ENCODE measurements around the gene XXYLT1.

Gene XXYLT1

DNA sequence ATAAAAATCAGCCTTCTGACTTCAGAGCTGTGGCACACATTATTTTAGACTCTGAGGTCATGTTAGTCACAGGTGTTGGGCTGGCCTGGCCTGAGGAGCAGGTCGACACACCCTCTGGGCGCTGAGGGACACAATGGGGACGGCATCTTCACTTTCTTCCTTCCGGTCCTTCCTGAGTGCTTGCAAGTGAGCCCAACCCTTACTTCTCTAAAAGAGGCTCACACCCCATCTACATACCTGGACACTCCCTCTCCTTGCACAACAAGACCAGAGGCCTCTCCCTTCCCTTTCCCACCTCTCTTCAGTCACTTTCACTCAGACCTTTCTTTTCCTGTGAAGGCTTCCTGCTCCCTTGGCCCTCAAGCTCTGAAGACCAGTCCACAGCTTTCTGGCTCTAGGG, 85.4 kb downstream of the XXYLT1 start:
- peak overlapping the region; percentile 93 for H3K27ac ChIP-seq (ENCODE audit: poor library complexity, severe bottlenecking)
- no peaks in the 10 kb centered on the region for H3K27me3 ChIP-seq (ENCODE audit: insufficient read depth, poor library complexity, severe bottlenecking)
- H3K4me1 ChIP-seq (ENCODE audit: insufficient read depth, poor library complexity, severe bottlenecking): peaks cover 46% of the 10 kb centered on the region
- DNase-seq (ENCODE audit: low spot score) (no peak), ATAC-seq (ENCODE audit: low read depth) (peak; percentile 89)
- H3K36me3 ChIP-seq (ENCODE audit: low read depth): no peaks in the 10 kb centered on the region
- no peaks in the 10 kb centered on the region for H3K9me3 ChIP-seq (ENCODE audit: severe bottlenecking)
- TF ChIP-seq CTCF (IDR thresholded peaks at IDR 0.05; ENCODE audit: poor library complexity, severe bottlenecking): no peak
- no peak overlapping the region for H3K4me3 ChIP-seq (ENCODE audit: severe bottlenecking)

- peaks cover 46% of the 10 kb centered on the region for H3K4me1 ChIP-seq (ENCODE audit: insufficient read depth, poor library complexity, severe bottlenecking)
- H3K27me3 ChIP-seq (ENCODE audit: insufficient read depth, poor library complexity, severe bottlenecking): no peaks in the 10 kb centered on the region
- no peaks in the 10 kb centered on the region for H3K9me3 ChIP-seq (ENCODE audit: severe bottlenecking)
- DNase-seq (ENCODE audit: low spot score) (no peak), ATAC-seq (ENCODE audit: low read depth) (no peak)
- no peak overlapping the region for H3K4me3 ChIP-seq (ENCODE audit: severe bottlenecking)
- H3K36me3 ChIP-seq (ENCODE audit: low read depth): no peaks in the 10 kb centered on the region
- TF ChIP-seq CTCF (IDR thresholded peaks at IDR 0.05; ENCODE audit: poor library complexity, severe bottlenecking): no peak
- peak overlapping the region; percentile 93 for H3K27ac ChIP-seq (ENCODE audit: poor library complexity, severe bottlenecking)
These were observed 86.1 kb downstream of the XXYLT1 start for GRCh38 chr3:195184716-195185421.

GRCh38 chr3:195183071-195183776, 87.7 kb downstream of the XXYLT1 start:
- H3K4me1 ChIP-seq (ENCODE audit: insufficient read depth, poor library complexity, severe bottlenecking): peaks cover 43% of the 10 kb centered on the region
- H3K4me3 ChIP-seq (ENCODE audit: severe bottlenecking): no peak overlapping the region
- H3K36me3 ChIP-seq (ENCODE audit: low read depth): no peaks in the 10 kb centered on the region
- no peak overlapping the region for H3K27ac ChIP-seq (ENCODE audit: poor library complexity, severe bottlenecking)
- no peak for TF ChIP-seq CTCF (IDR thresholded peaks at IDR 0.05; ENCODE audit: poor library complexity, severe bottlenecking)
- ATAC-seq (ENCODE audit: low read depth): no peak
- DNase-seq (ENCODE audit: low spot score): no peak
- no peaks in the 10 kb centered on the region for H3K27me3 ChIP-seq (ENCODE audit: insufficient read depth, poor library complexity, severe bottlenecking)
- H3K9me3 ChIP-seq (ENCODE audit: severe bottlenecking): no peaks in the 10 kb centered on the region

DNA sequence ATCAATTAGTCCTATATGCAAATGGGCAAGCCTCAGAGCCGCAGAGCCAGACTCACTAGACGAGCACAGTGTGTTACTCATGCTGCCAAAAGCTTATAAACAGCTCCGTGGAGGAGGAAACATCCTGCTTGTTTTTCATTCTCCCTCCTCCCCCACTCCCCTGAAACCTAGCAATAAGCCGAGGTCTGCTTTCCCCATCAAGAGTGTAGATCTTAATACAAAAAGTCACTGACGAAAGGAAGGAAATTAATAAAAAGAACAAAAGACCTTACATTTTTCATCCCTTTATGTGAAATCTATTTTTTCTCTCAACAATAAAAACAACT, 88.5 kb downstream of the XXYLT1 start:
- ATAC-seq (ENCODE audit: low read depth) (peak; percentile 60), DNase-seq (ENCODE audit: low spot score) (no peak)
- Histone ChIP-seq H3K9me3 (ENCODE audit: severe bottlenecking) (no peaks in the 10 kb centered on the region), H3K36me3 (ENCODE audit: low read depth) (no peaks in the 10 kb centered on the region), H3K4me3 (ENCODE audit: severe bottlenecking) (no peak overlapping the region), H3K27me3 (ENCODE audit: insufficient read depth, poor library complexity, severe bottlenecking) (no peaks in the 10 kb centered on the region), H3K4me1 (ENCODE audit: insufficient read depth, poor library complexity, severe bottlenecking) (peaks cover 35% of the 10 kb centered on the region), H3K27ac (ENCODE audit: poor library complexity, severe bottlenecking) (no peak overlapping the region)
- TF ChIP-seq CTCF (IDR thresholded peaks at IDR 0.05; ENCODE audit: poor library complexity, severe bottlenecking): no peak

Data from RWPE2 (cell line).